ENCODE data around the gene NXT1. TPM values are rescaled to one million over a fixed set of nuclear protein-coding genes. Genes with fewer than 3 reads are reported as not detected.

Gene NXT1
- total RNA-seq, 1 donor from 2014 or later, result 12.6 TPM

Other genes with a start within 250 kb of the NXT1 start
- gene GZF1, start 11.4 kb downstream of the NXT1 start, total RNA-seq (ENCODE audit: unreplicated experiment), result 28.3 TPM
- 74.1 TPM for gene NAPB, start 70.7 kb downstream of the NXT1 start, total RNA-seq (ENCODE audit: unreplicated experiment)
- gene CSTL1, start 88.9 kb downstream of the NXT1 start, total RNA-seq (ENCODE audit: unreplicated experiment), result not detected
- gene CST11, start 102.1 kb downstream of the NXT1 start, total RNA-seq (ENCODE audit: unreplicated experiment), result not detected
- gene CST8, start 140.3 kb downstream of the NXT1 start, total RNA-seq (ENCODE audit: unreplicated experiment), result not detected
- not detected for gene CST9L, start 217.7 kb downstream of the NXT1 start, total RNA-seq (ENCODE audit: unreplicated experiment)